Endothelial cell of umbilical vein (primary cell): Measurements from ENCODE around the gene MAPK4. TPM values are rescaled to one million over a fixed set of nuclear protein-coding genes. Genes with fewer than 3 reads are reported as not detected.
"Not testable (repeated sequence)": the region's sequence is repeated elsewhere in the genome, so short reads cannot be mapped to it uniquely, and the experiment has no call there.

Source experiments
- BruUV-seq: library from RNA; stranded (reverse); fragments of 400-500 nt; replicated peaks from 2 replicates; lab custom pipeline; 2021; lab: Mats Ljungman, UMichigan
- CTCF ChIA-PET: fragments of 300-600, 350-600 bp; sonication (Branson Sonifier 250); formaldehyde crosslinking; loops from one replicate; lab custom pipeline; 2021; ENCODE audit warnings: antibody characterized with exemption, inconsistent platforms; lab: Charles Lee
- POLR2A ChIA-PET: fragments of 300-600, 350-600 bp; sonication (Branson Sonifier 250); formaldehyde crosslinking; loops from one replicate; lab custom pipeline; 2021; ENCODE audit warnings: antibody characterized with exemption, inconsistent platforms; lab: Charles Lee
- DNase-seq: peaks from one replicate; pipeline ENCODE4 v3.0.0-alpha.2; 2011; ENCODE audit warnings: low read depth, low spot score
- FAIRE-seq: peaks from 2 replicates; lab custom pipeline; 2011; peaks lifted over from hg19 to GRCh38; lab: Jason Lieb, UNC
- H2AFZ ChIP-seq: 2 replicates; pipeline ENCODE4 v1.6.0; 2012; ENCODE audit warnings: low read depth, low read length, control low read depth, inconsistent platforms
- H3K27ac ChIP-seq: 2 replicates; pipeline ENCODE4 v1.5.1; 2011; ENCODE audit warnings: low read depth, mild to moderate bottlenecking, control low read depth, low read length, moderate library complexity; ENCODE audit not compliant: insufficient read depth
- H3K27me3 ChIP-seq, 2 experiments: 2 replicates each; pipeline versions ENCODE4 v1.6.0 to v1.6.1; 2011; ENCODE audit warnings: low read length in 2 of 2, mixed read lengths in 1 of 2; ENCODE audit not compliant: control insufficient read depth in 2 of 2, insufficient read depth in 2 of 2
- H3K36me3 ChIP-seq, 2 experiments: 2 replicates in 1 of 2; 3 replicates in 1 of 2; pipeline ENCODE4 v1.5.1; 2011; ENCODE audit warnings: low read length in 2 of 2, mild to moderate bottlenecking in 1 of 2, moderate library complexity in 1 of 2; ENCODE audit not compliant: control insufficient read depth in 2 of 2, insufficient read depth in 2 of 2; ENCODE audit errors: extremely low read depth in 1 of 2
- H3K4me1 ChIP-seq: 3 replicates; pipeline ENCODE4 v1.5.1; 2011; ENCODE audit warnings: mild to moderate bottlenecking, low read length; ENCODE audit not compliant: control insufficient read depth, insufficient read depth; ENCODE audit errors: extremely low read depth
- H3K4me2 ChIP-seq: 2 replicates; pipeline ENCODE4 v1.6.1; 2011; ENCODE audit warnings: low read length, control low read depth, mixed read lengths; ENCODE audit not compliant: insufficient read depth
- H3K4me3 ChIP-seq, 3 experiments: fragments of 200-600 bp in 1 of 3; sonication (generic), shearing (Covaris generic) in 1 of 3; replicated peaks in 1 of 3; 2 replicates each; pipeline ENCODE4 v1.5.1; 2011 to 2016; ENCODE audit warnings: control low read depth in 3 of 3, low read length in 3 of 3, mild to moderate bottlenecking in 2 of 3, inconsistent platforms in 1 of 3, low read depth in 1 of 3, moderate library complexity in 1 of 3; ENCODE audit not compliant: insufficient read depth in 1 of 3
- H3K79me2 ChIP-seq: 2 replicates; pipeline ENCODE4 v1.6.0; 2012; ENCODE audit warnings: low read length, inconsistent platforms; ENCODE audit not compliant: control insufficient read depth, insufficient read depth
- H3K9ac ChIP-seq: replicated peaks from 2 replicates; pipeline ENCODE3; 2011; ENCODE audit warnings: low read length, control low read depth; ENCODE audit not compliant: insufficient read depth; ENCODE audit errors: extremely low read depth
- H3K9me1 ChIP-seq: replicated peaks from 3 replicates; pipeline ENCODE4 v1.6.0; 2011; ENCODE audit warnings: mild to moderate bottlenecking, low read length; ENCODE audit not compliant: control insufficient read depth, insufficient read depth; ENCODE audit errors: extremely low read depth
- H3K9me3 ChIP-seq: replicated peaks from 2 replicates; pipeline ENCODE4 v1.5.1; 2012; ENCODE audit warnings: low read length, inconsistent platforms; ENCODE audit not compliant: control insufficient read depth, insufficient read depth
- H4K20me1 ChIP-seq: replicated peaks from 2 replicates; pipeline ENCODE3; 2011; ENCODE audit warnings: mild to moderate bottlenecking, low read length; ENCODE audit not compliant: control insufficient read depth, insufficient read depth; ENCODE audit errors: extremely low read depth
- CTCF ChIP-seq, 2 donors: IDR thresholded peaks; 1 replicate in 1 of 2; 2 replicates in 1 of 2; pipeline ENCODE4 v1.5.1; 2011; ENCODE audit warnings: low read length in 2 of 2, mild to moderate bottlenecking in 2 of 2, moderate library complexity in 2 of 2, control low read depth in 1 of 2, inconsistent platforms in 1 of 2, low read depth in 1 of 2; ENCODE audit not compliant: insufficient read depth in 1 of 2; ENCODE audit errors: extremely low read depth in 1 of 2
- EZH2 ChIP-seq: IDR thresholded peaks from 2 replicates; pipeline ENCODE4 v1.6.1; 2012; ENCODE audit warnings: borderline replicate concordance, low read depth, mild to moderate bottlenecking, moderate library complexity, low read length, inconsistent platforms; ENCODE audit not compliant: severe bottlenecking
- FOS ChIP-seq: IDR thresholded peaks from 2 replicates; pipeline ENCODE4 v1.6.1; 2011; ENCODE audit warnings: mild to moderate bottlenecking, low read length, moderate library complexity, borderline replicate concordance; ENCODE audit not compliant: insufficient read depth
- GATA2 ChIP-seq: IDR thresholded peaks from 2 replicates; pipeline ENCODE4 v1.7.0; 2011; ENCODE audit warnings: low read depth, mild to moderate bottlenecking, moderate library complexity, mixed read lengths, low read length; ENCODE audit not compliant: insufficient read length, insufficient read depth
- JUN ChIP-seq: IDR thresholded peaks from 2 replicates; pipeline ENCODE4 v1.6.1; 2011; ENCODE audit warnings: borderline replicate concordance, low read depth; ENCODE audit not compliant: insufficient read length, insufficient read depth
- MAX ChIP-seq: IDR thresholded peaks from 2 replicates; pipeline ENCODE4 v1.6.1; 2011; ENCODE audit not compliant: insufficient read depth, insufficient read length
- MYC ChIP-seq: IDR thresholded peaks from one replicate; pipeline ENCODE4 v1.6.1; 2011; ENCODE audit warnings: mild to moderate bottlenecking, low read depth, low read length
- POLR2A ChIP-seq: IDR thresholded peaks from 2 replicates; pipeline ENCODE4 v1.6.1; 2012; ENCODE audit warnings: low read depth, mild to moderate bottlenecking, control low read depth, low read length
- POLR2AphosphoS5 ChIP-seq: IDR thresholded peaks from 2 replicates; pipeline ENCODE4 v1.6.1; 2012; ENCODE audit warnings: low read depth, mild to moderate bottlenecking, control low read depth, low read length, moderate library complexity; ENCODE audit not compliant: insufficient read depth
- dilution Hi-C: fragments of 300-500 bp; cut with MboI; formaldehyde crosslinking; loops from one replicate; pipeline ENCODE4 v1.15.0; 2019; ENCODE audit warnings: low sequenced_read_pairs; ENCODE audit not compliant: extremely low pct_ligation_motif_present
- intact Hi-C: fragments of 100-400 bp; cut with micrococcal nuclease; formaldehyde crosslinking; loops from one replicate; pipeline ENCODE4 v1.10.0; 2022
- polyA plus RNA-seq, 4 experiments: library from polyadenylated mRNA; depleted of rRNA in 3 of 4; stranded (reverse) in 3 of 4; unstranded in 1 of 4; fragments of >200 nt; gene quantifications; 2 replicates each; pipeline versions ENCODE4 v1.2.1 to v1.2.3, GENCODE V29; 2011 to 2012; ENCODE audit warnings: missing spikeins in 1 of 4
- total RNA-seq: library from RNA; stranded (reverse); gene quantifications from 2 replicates; pipeline ENCODE4 v1.2.3, GENCODE V29; 2021

Gene MAPK4
- total and polyA plus RNA-seq, 2 donors (not counting 3 experiments of a cell fraction or from before 2014, with no cell fraction given) = not detected

- H3K9me3 ChIP-seq, intact Hi-C loops, FAIRE-seq: not testable (repeated sequence)
Measured at GRCh38 chr18:50707297-50707696, 147.4 kb downstream of the MAPK4 start.

GRCh38 chr18:50707855-50708469, 148.1 kb downstream of the MAPK4 start:
- no peaks in the 10 kb centered on the region for H3K4me1 ChIP-seq
- ChIA-PET CTCF (no interaction called here), POLR2A (no interaction called here)
- H3K9me3 ChIP-seq = no peaks in the 10 kb centered on the region
- H2AFZ ChIP-seq = no peak overlapping the region
- no peaks in the 10 kb centered on the region for H4K20me1 ChIP-seq
- H3K4me2 ChIP-seq = no peak overlapping the region
- dilution Hi-C loops (no loop called here), intact Hi-C loops (no loop called here)
- no peaks in the 10 kb centered on the region for H3K36me3 ChIP-seq
- H3K9ac ChIP-seq = no peak overlapping the region
- H3K27ac ChIP-seq = no peak overlapping the region
- no peaks in the 10 kb centered on the region for H3K9me1 ChIP-seq
- no peak overlapping the region for H3K4me3 ChIP-seq
- FAIRE-seq (no peak), DNase-seq (no peak)
- no peaks in the 10 kb centered on the region for H3K27me3 ChIP-seq
- no TSS peak for BruUV-seq
- TF ChIP-seq CTCF (IDR thresholded peaks at IDR 0.05; ENCODE audit: extremely low read depth in 1 of 2, insufficient read depth in 1 of 2, low read depth in 1 of 2, low read length in 2 of 2) = no peak
- no peak for TF ChIP-seq FOS
- TF ChIP-seq EZH2 = no peak
- no peak for TF ChIP-seq MYC
- no peak for TF ChIP-seq POLR2A
- no peak for TF ChIP-seq JUN
- TF ChIP-seq MAX = no peak
- TF ChIP-seq POLR2AphosphoS5 = no peak
- TF ChIP-seq GATA2 = no peak
- H3K79me2 ChIP-seq = no peaks in the 10 kb centered on the region

More at GRCh38 chr18:50707297-50707696, 147.4 kb downstream of the MAPK4 start:
- BruUV-seq, DNase-seq, H3K4me2 ChIP-seq, H4K20me1 ChIP-seq, dilution Hi-C loops, H3K4me1 ChIP-seq, H3K79me2 ChIP-seq, H3K27me3 ChIP-seq, H3K4me3 ChIP-seq, H3K9me1 ChIP-seq, POLR2A ChIA-PET, CTCF ChIA-PET, H3K9ac ChIP-seq, H3K36me3 ChIP-seq, H2AFZ ChIP-seq, H3K27ac ChIP-seq: not testable (repeated sequence)
